ENCODE results near the gene DOCK2. TPM values are rescaled to one million over a fixed set of nuclear protein-coding genes. Genes with fewer than 3 reads are reported as not detected.

DOCK2 gene
- total RNA-seq, 1 experiment from 2014 or later = 2.2 TPM

GRCh38 chr5:169964246-169964645 lies 327.2 kb downstream of the DOCK2 start:
- POLR2A ChIA-PET (ENCODE audit: low non-redundant PET) = no interaction called here
- CTCF ChIA-PET = no interaction called here
- intact Hi-C loops (cut with micrococcal nuclease; ENCODE audit: unreplicated experiment) = no loop called here
- BruUV-seq (replicated peaks) = no TSS peak
- Histone ChIP-seq H3K9me3 (ENCODE audit: low read depth, low read length, poor library complexity, severe bottlenecking) (no peaks in the 10 kb centered on the region), H3K4me3 (ENCODE audit: low read depth, low read length, poor library complexity, severe bottlenecking) (no peak overlapping the region), H3K27ac (ENCODE audit: low read depth, low read length, poor library complexity, severe bottlenecking) (no peak overlapping the region), H3K4me1 (ENCODE audit: insufficient read depth, low read length, poor library complexity, severe bottlenecking) (no peaks in the 10 kb centered on the region), H3K27me3 (replicated peaks; ENCODE audit: insufficient read depth, low read depth, low read length, poor library complexity) (no peaks in the 10 kb centered on the region), H3K36me3 (ENCODE audit: insufficient read depth, low read length, poor library complexity, severe bottlenecking) (no peaks in the 10 kb centered on the region)
- no peak for DNase-seq (ENCODE audit: low spot score)
- TF ChIP-seq CTCF (conservative IDR thresholded peaks at IDR 0.05; ENCODE audit: low read depth, low read length) = no peak
- TF ChIP-seq EZH2 (IDR thresholded peaks at IDR 0.05; ENCODE audit: borderline replicate concordance, low read depth, low read length, poor library complexity, severe bottlenecking) = no peak

- H3K27me3 ChIP-seq (replicated peaks; ENCODE audit: insufficient read depth, low read depth, low read length, poor library complexity) = no peaks in the 10 kb centered on the region
- DNase-seq (ENCODE audit: low spot score) = no peak
- peak overlapping the region; percentile 71 for H3K27ac ChIP-seq (ENCODE audit: low read depth, low read length, poor library complexity, severe bottlenecking)
- TF ChIP-seq CTCF (conservative IDR thresholded peaks at IDR 0.05; ENCODE audit: low read depth, low read length) (no peak), EZH2 (IDR thresholded peaks at IDR 0.05; ENCODE audit: borderline replicate concordance, low read depth, low read length, poor library complexity, severe bottlenecking) (no peak)
- intact Hi-C loops (cut with micrococcal nuclease; ENCODE audit: unreplicated experiment) = no loop called here
- no peak overlapping the region for H3K4me3 ChIP-seq (ENCODE audit: low read depth, low read length, poor library complexity, severe bottlenecking)
- BruUV-seq (replicated peaks) = no TSS peak
- ChIA-PET CTCF (no interaction called here), POLR2A (ENCODE audit: low non-redundant PET) (no interaction called here)
- no peaks in the 10 kb centered on the region for H3K36me3 ChIP-seq (ENCODE audit: insufficient read depth, low read length, poor library complexity, severe bottlenecking)
- H3K9me3 ChIP-seq (ENCODE audit: low read depth, low read length, poor library complexity, severe bottlenecking) = no peaks in the 10 kb centered on the region
- H3K4me1 ChIP-seq (ENCODE audit: insufficient read depth, low read length, poor library complexity, severe bottlenecking) = peaks cover 25% of the 10 kb centered on the region
Observed at GRCh38 chr5:169970339-169970738, 333.3 kb downstream of the DOCK2 start.

- ChIA-PET CTCF (interaction anchor here (1.0 kb wide), 1 partner anchor 9 kb away, joined by 4 read pairs; the partner anchor contains the start of gene INSYN2B), POLR2A (ENCODE audit: low non-redundant PET) (interaction anchor here (0.7 kb wide), 3 partner anchors 67 to 457 kb away, joined by 4 to 16 read pairs (median 7); no protein-coding TSS in a partner anchor)
- no peaks in the 10 kb centered on the region for H3K36me3 ChIP-seq (ENCODE audit: insufficient read depth, low read length, poor library complexity, severe bottlenecking)
- DNase-seq (ENCODE audit: low spot score) = peak; percentile 81
- H3K4me3 ChIP-seq (ENCODE audit: low read depth, low read length, poor library complexity, severe bottlenecking) = no peak overlapping the region
- intact Hi-C loops (cut with micrococcal nuclease; ENCODE audit: unreplicated experiment) = no loop called here
- BruUV-seq (replicated peaks) = TSS peak; percentile 95
- peak overlapping the region; percentile 71 for H3K27ac ChIP-seq (ENCODE audit: low read depth, low read length, poor library complexity, severe bottlenecking)
- H3K9me3 ChIP-seq (ENCODE audit: low read depth, low read length, poor library complexity, severe bottlenecking) = no peaks in the 10 kb centered on the region
- TF ChIP-seq EZH2 (IDR thresholded peaks at IDR 0.05; ENCODE audit: borderline replicate concordance, low read depth, low read length, poor library complexity, severe bottlenecking) (no peak), CTCF (conservative IDR thresholded peaks at IDR 0.05; ENCODE audit: low read depth, low read length) (no peak)
- peaks cover 25% of the 10 kb centered on the region for H3K4me1 ChIP-seq (ENCODE audit: insufficient read depth, low read length, poor library complexity, severe bottlenecking)
- no peaks in the 10 kb centered on the region for H3K27me3 ChIP-seq (replicated peaks; ENCODE audit: insufficient read depth, low read depth, low read length, poor library complexity)
Observed at GRCh38 chr5:169970911-169971765, 334.1 kb downstream of the DOCK2 start.

All from A673 (cell line).